Measurements from ENCODE around the gene JPT2. TPM values are rescaled to one million over a fixed set of nuclear protein-coding genes. Genes with fewer than 3 reads are reported as not detected.

Gene JPT2
- total RNA-seq, 1 donor = 45.9 TPM

DNA sequence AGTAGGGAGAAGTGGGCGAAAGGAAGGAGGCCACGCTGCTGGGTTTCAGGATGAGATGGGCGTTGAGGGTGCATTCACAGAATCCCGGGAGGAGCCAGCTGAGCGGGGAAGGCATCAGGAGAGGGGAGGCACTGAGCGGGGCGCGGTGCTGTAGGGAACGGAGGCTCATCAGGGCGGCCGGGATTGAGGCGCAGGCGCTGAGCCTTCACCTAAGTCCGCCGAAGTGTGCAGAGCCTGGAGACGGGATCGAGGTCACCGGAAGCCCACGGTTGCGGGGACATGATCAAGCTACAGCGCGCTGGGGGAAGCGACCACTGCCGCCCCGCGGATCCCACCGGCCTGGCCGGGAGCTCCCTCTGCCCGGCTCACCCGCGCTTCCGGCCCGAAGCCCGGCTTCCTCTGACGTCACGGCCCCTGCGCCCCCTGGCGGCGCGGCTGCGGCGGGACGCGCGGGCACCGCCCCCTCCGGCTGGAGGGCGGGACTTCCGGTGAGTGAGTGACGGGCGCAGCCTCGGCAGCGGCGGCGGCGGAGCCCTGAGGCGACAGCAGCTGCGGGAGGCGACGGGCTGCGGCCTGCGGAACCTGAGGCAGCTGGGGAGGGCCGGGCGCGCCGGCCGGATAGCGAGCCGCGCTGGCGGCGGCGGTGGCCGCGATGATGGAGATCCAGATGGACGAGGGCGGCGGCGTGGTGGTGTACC lies 27.8 kb downstream of the JPT2 start, which contains the start of gene MAPK8IP3:
MAPK8IP3 (plus strand) TSS at position 508 of the 698 bp plus-strand sequence; CDS start at position 653, 145 bp downstream.
- peak; percentile 82 for DNase-seq (ENCODE audit: low read depth)
- TF ChIP-seq, protein P1, sequence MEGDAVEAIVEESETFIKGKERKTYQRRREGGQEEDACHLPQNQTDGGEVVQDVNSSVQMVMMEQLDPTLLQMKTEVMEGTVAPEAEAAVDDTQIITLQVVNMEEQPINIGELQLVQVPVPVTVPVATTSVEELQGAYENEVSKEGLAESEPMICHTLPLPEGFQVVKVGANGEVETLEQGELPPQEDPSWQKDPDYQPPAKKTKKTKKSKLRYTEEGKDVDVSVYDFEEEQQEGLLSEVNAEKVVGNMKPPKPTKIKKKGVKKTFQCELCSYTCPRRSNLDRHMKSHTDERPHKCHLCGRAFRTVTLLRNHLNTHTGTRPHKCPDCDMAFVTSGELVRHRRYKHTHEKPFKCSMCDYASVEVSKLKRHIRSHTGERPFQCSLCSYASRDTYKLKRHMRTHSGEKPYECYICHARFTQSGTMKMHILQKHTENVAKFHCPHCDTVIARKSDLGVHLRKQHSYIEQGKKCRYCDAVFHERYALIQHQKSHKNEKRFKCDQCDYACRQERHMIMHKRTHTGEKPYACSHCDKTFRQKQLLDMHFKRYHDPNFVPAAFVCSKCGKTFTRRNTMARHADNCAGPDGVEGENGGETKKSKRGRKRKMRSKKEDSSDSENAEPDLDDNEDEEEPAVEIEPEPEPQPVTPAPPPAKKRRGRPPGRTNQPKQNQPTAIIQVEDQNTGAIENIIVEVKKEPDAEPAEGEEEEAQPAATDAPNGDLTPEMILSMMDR (IDR thresholded peaks at IDR 0.05; ENCODE audit: insufficient read depth, low read length) = peak; percentile 57

DNA sequence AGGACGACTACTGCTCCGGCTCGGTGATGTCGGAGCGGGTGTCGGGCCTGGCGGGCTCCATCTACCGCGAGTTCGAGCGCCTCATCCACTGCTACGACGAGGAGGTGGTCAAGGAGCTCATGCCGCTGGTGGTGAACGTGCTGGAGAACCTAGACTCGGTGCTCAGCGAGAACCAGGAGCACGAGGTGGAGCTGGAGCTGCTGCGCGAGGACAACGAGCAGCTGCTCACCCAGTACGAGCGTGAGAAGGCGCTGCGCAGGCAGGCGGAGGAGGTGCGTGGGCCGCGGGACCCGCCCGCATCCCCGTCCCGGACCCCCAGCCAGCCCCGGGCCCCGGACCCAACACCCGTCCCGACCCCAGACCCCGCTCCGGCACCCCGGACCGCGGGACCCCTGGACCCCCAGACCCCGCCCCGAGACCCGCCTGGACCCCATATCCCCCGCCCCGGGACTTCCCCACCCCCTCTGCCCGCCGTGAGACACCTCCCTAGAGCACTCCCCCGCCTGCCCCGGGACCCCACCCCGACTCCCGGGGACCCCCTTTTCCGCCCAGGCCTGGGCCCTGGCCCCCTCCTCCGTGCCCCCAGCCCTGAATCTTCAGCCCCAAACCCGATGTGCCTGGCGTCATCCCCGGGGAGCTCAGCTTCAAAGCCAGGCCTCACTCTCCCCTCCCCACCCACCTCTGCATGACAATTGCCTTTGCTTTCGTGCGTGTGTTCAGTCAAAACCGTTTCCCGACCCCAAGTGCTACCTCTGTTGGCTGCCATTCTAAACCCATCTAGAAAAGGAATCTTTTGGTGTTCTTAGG lies 28.5 kb downstream of the JPT2 start:
- TF ChIP-seq, protein P1 (IDR thresholded peaks at IDR 0.05; ENCODE audit: insufficient read depth, low read length) = no peak
- peak; percentile 40 for DNase-seq (ENCODE audit: low read depth)

More for the DNA sequence above, 27.8 kb downstream of the JPT2 start, which contains the start of gene MAPK8IP3:
- H3K4me3 ChIP-seq (ENCODE audit: low read depth, low read length) = peak within 1 kb of the TSS; percentile 98

DNA sequence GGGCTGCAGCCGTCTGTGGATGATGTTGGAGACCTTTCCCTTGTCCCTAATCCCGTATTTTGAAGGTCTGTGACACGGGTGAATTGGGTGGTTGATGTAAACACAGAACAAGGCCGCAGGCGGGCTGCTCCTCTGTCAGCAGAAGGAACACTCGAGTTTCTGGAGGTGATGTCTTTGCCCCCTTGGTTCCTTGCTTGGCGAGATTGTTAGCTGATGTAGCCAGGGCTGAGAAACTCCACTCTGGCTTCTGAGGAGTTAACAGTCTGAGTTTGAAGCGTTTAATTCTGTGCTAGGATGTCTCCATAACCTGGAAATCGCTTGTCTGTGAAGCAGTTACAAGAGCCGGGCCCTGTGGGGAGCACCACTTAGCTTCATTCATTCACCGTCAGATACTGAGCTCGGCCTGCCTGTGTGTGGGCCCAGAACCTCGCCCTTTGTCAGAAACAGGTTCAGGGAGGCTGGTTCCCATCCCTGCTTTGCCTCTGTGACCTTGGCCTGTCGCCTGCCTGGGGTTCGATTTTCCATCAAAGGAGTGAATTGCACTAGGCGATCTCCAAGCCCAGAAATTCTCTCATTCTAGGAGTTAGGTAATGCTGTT lies 29.2 kb downstream of the JPT2 start:
- peak; percentile 48 for DNase-seq (ENCODE audit: low read depth)
- H3K4me3 ChIP-seq (ENCODE audit: low read depth, low read length) = peak overlapping the region; percentile 98
- TF ChIP-seq, protein P1 (IDR thresholded peaks at IDR 0.05; ENCODE audit: insufficient read depth, low read length) = no peak

More for the DNA sequence above, 28.5 kb downstream of the JPT2 start:
- H3K4me3 ChIP-seq (ENCODE audit: low read depth, low read length) = peak overlapping the region; percentile 98

DNA sequence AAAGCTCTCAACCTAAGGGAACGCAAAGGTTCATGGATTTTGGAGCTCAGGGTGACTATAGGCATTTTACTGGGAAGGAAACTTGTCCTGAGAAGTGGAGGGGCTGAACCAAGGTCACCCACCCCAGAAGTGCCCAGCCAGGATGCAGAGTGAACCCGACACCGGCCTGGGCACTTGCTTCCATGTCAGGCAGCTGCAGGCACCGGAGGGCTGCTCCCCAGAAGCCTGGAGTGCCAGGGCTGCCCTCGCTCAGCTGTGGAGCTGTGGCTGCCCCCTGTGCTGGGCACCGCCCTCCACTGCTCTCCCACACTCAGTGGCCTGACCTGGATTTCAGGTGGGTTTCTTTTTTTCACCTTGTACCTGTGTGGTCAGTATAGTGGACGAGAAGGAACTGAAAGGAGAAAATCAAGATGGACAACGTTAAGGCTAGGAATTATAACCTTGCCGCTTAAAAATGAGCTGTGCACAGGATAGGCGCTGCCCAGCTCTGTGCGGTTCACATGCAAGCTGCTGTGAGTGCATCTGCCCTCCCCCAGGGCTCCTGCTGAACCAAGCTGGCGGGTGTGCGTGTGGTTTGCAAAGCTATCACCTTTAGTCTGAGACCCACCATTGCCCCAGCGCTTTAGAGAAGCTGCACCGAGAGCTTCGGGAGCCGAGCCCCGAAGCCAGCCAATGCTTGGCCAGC lies 30.1 kb downstream of the JPT2 start:
- peak overlapping the region; percentile 98 for H3K4me3 ChIP-seq (ENCODE audit: low read depth, low read length)
- no peak for DNase-seq (ENCODE audit: low read depth)
- TF ChIP-seq, protein P1 (IDR thresholded peaks at IDR 0.05; ENCODE audit: insufficient read depth, low read length) = no peak

DNA sequence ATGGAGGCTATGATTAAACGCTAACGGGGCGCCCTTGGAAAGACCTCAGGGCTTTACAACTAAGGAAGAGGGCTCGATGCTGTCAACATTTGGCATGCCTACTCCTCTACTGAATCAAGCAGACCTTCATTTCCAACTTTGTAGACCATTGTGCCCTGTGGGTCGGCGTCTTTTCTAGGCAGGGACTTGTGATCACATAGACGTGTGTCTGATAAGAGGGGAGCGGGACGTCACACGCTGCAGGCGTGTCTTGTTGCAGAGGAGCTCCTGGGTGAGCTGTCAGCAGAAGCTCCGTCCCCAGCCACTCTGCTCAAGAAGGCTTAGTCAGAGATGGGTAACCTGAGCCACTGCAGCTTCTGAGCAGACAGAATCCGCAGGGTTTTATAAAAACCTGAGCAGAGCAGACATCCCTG lies 30.7 kb downstream of the JPT2 start:
- TF ChIP-seq, protein P1 (IDR thresholded peaks at IDR 0.05; ENCODE audit: insufficient read depth, low read length) = no peak
- peak overlapping the region; percentile 98 for H3K4me3 ChIP-seq (ENCODE audit: low read depth, low read length)
- peak; percentile 63 for DNase-seq (ENCODE audit: low read depth)

DNA sequence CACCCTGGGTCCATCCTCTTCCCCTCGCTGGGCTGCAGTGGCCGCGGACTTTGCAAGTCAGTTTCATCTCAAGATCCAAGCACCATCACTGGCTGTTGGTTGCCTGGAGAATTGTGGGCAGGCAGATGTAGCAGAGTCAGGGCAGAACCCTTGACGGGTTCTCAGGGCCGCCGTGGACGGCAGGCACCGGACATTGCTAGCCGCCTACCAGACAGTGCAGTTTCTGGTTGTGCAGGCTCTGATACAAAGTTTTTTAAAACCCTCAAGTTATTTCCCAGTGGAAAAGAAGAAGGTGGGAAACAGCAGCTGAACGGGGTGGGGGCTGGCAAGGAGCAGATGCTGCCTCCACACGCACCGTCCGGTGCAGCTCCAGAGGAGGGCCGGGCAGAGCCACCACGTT lies 31.3 kb downstream of the JPT2 start:
- TF ChIP-seq, protein P1 (IDR thresholded peaks at IDR 0.05; ENCODE audit: insufficient read depth, low read length) = no peak
- DNase-seq (ENCODE audit: low read depth) = no peak
- no peak overlapping the region for H3K4me3 ChIP-seq (ENCODE audit: low read depth, low read length)

Data from fibroblast of the aortic adventitia (primary cell).